ENCODE data around the gene FRMD6.

DNA sequence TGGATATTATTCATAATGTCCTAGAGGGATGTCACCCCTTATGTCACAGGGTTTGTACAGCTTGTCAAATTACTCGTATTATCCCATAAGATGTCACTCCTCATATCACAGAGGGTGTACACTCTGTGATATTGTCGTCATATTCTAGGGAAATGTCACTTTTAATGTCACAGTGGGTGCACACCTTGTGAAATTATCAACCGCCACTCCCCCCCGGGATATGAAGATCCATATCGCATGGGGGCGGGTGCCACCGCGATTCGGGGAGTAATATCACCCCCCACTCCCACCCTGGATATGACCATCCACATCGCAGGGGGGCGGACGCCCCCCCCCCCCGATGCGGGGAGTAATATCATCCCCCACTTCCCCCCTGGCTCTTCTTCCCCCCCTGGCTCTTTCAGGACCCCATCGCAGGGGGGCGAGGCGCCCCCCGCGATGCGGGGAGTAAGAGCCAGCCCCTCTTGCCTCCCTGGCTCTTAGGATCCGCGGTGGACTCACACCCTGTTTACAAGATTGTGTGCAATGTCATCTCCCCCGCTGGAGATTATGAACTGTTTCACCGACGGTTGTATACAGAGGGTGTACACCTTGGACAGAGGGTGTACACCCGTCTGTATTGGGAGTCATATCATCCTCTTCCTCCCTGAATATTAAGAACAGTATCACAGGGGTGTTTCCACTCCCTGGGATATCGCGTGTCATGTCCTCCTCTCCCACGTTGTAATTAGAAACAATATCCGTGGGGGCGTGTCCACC is 92.8 kb downstream of the FRMD6 start:
- TF ChIP-seq, protein P1, sequence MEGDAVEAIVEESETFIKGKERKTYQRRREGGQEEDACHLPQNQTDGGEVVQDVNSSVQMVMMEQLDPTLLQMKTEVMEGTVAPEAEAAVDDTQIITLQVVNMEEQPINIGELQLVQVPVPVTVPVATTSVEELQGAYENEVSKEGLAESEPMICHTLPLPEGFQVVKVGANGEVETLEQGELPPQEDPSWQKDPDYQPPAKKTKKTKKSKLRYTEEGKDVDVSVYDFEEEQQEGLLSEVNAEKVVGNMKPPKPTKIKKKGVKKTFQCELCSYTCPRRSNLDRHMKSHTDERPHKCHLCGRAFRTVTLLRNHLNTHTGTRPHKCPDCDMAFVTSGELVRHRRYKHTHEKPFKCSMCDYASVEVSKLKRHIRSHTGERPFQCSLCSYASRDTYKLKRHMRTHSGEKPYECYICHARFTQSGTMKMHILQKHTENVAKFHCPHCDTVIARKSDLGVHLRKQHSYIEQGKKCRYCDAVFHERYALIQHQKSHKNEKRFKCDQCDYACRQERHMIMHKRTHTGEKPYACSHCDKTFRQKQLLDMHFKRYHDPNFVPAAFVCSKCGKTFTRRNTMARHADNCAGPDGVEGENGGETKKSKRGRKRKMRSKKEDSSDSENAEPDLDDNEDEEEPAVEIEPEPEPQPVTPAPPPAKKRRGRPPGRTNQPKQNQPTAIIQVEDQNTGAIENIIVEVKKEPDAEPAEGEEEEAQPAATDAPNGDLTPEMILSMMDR (conservative IDR thresholded peaks at IDR 0.05; ENCODE audit: low read depth in 2 of 2), result no peak
- no peak for TF ChIP-seq POLR2AphosphoS5 (IDR thresholded peaks at IDR 0.05; ENCODE audit: low read depth)
- TF ChIP-seq, protein P2, sequence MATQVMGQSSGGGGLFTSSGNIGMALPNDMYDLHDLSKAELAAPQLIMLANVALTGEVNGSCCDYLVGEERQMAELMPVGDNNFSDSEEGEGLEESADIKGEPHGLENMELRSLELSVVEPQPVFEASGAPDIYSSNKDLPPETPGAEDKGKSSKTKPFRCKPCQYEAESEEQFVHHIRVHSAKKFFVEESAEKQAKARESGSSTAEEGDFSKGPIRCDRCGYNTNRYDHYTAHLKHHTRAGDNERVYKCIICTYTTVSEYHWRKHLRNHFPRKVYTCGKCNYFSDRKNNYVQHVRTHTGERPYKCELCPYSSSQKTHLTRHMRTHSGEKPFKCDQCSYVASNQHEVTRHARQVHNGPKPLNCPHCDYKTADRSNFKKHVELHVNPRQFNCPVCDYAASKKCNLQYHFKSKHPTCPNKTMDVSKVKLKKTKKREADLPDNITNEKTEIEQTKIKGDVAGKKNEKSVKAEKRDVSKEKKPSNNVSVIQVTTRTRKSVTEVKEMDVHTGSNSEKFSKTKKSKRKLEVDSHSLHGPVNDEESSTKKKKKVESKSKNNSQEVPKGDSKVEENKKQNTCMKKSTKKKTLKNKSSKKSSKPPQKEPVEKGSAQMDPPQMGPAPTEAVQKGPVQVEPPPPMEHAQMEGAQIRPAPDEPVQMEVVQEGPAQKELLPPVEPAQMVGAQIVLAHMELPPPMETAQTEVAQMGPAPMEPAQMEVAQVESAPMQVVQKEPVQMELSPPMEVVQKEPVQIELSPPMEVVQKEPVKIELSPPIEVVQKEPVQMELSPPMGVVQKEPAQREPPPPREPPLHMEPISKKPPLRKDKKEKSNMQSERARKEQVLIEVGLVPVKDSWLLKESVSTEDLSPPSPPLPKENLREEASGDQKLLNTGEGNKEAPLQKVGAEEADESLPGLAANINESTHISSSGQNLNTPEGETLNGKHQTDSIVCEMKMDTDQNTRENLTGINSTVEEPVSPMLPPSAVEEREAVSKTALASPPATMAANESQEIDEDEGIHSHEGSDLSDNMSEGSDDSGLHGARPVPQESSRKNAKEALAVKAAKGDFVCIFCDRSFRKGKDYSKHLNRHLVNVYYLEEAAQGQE (IDR thresholded peaks at IDR 0.05; ENCODE audit: unreplicated experiment), result no peak
- no peak for TF ChIP-seq CREB1 (CRISPR knock-in tag; IDR thresholded peaks at IDR 0.05; ENCODE audit: low read depth)
- TF ChIP-seq EZH2 (IDR thresholded peaks at IDR 0.05; ENCODE audit: low read depth, unreplicated experiment), result no peak
- TF ChIP-seq NANOG (IDR thresholded peaks at IDR 0.05; ENCODE audit: borderline replicate concordance), result no peak
- no peak for TF ChIP-seq JUNB (IDR thresholded peaks at IDR 0.05; ENCODE audit: unreplicated experiment)
- TF ChIP-seq EZH2phosphoT487 (IDR thresholded peaks at IDR 0.05; ENCODE audit: unreplicated experiment), result no peak
- TF ChIP-seq, protein P3, sequence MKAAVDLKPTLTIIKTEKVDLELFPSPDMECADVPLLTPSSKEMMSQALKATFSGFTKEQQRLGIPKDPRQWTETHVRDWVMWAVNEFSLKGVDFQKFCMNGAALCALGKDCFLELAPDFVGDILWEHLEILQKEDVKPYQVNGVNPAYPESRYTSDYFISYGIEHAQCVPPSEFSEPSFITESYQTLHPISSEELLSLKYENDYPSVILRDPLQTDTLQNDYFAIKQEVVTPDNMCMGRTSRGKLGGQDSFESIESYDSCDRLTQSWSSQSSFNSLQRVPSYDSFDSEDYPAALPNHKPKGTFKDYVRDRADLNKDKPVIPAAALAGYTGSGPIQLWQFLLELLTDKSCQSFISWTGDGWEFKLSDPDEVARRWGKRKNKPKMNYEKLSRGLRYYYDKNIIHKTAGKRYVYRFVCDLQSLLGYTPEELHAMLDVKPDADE (IDR thresholded peaks at IDR 0.05), result no peak
- no peak for TF ChIP-seq STAT1 (IDR thresholded peaks at IDR 0.05; ENCODE audit: unreplicated experiment)
- TF ChIP-seq ZNF331 (CRISPR knock-in tag; IDR thresholded peaks at IDR 0.05; ENCODE audit: low read depth), result no peak
- TF ChIP-seq ZNF114 (CRISPR knock-in tag; IDR thresholded peaks at IDR 0.05), result no peak
